ENCODE measurements around the gene TENM4.

TENM4 gene

GRCh38 chr11:78920329-78920728, 520.5 kb downstream of the TENM4 start:
- CTCF ChIA-PET = interaction anchor here (0.7 kb wide), 1 partner anchor 122 kb away, joined by 3 read pairs; no protein-coding TSS in a partner anchor
- no peak overlapping the region for H3K27ac ChIP-seq (ENCODE audit: extremely low read depth, low read depth, low read length)
- H3K36me3 ChIP-seq (ENCODE audit: control insufficient read depth in 2 of 2, insufficient read depth in 1 of 2, low read length in 2 of 2) = no peaks in the 10 kb centered on the region
- H3K4me1 ChIP-seq (ENCODE audit: control insufficient read depth, insufficient read depth, low read length) = no peaks in the 10 kb centered on the region
- H3K9me3 ChIP-seq (ENCODE audit: control insufficient read depth, insufficient read depth, low read depth, low read length) = no peaks in the 10 kb centered on the region
- no peak for TF ChIP-seq KLF9 (tag by site-specific recombination; IDR thresholded peaks at IDR 0.05; ENCODE audit: low read depth)
- TF ChIP-seq MZF1 (tag by site-specific recombination; IDR thresholded peaks at IDR 0.05; ENCODE audit: borderline replicate concordance) = no peak
- TF ChIP-seq ZNF155 (tag by site-specific recombination; IDR thresholded peaks at IDR 0.05) = no peak
- TF ChIP-seq ZNF560 (tag by site-specific recombination; IDR thresholded peaks at IDR 0.05; ENCODE audit: borderline replicate concordance) = no peak
- no peak for TF ChIP-seq ZEB2 (tag by site-specific recombination; IDR thresholded peaks at IDR 0.05)
- TF ChIP-seq, protein P1, sequence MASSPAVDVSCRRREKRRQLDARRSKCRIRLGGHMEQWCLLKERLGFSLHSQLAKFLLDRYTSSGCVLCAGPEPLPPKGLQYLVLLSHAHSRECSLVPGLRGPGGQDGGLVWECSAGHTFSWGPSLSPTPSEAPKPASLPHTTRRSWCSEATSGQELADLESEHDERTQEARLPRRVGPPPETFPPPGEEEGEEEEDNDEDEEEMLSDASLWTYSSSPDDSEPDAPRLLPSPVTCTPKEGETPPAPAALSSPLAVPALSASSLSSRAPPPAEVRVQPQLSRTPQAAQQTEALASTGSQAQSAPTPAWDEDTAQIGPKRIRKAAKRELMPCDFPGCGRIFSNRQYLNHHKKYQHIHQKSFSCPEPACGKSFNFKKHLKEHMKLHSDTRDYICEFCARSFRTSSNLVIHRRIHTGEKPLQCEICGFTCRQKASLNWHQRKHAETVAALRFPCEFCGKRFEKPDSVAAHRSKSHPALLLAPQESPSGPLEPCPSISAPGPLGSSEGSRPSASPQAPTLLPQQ (tag by site-specific recombination; IDR thresholded peaks at IDR 0.05) = no peak
- TF ChIP-seq ZNF23 (tag by site-specific recombination; IDR thresholded peaks at IDR 0.05; ENCODE audit: borderline replicate concordance) = no peak
- TF ChIP-seq SETDB1 (IDR thresholded peaks at IDR 0.05; ENCODE audit: insufficient read length, low read length) = no peak
- no peak overlapping the region for H3K4me3 ChIP-seq (ENCODE audit: low read depth, low read length)
- POLR2A ChIA-PET = no interaction called here

DNA sequence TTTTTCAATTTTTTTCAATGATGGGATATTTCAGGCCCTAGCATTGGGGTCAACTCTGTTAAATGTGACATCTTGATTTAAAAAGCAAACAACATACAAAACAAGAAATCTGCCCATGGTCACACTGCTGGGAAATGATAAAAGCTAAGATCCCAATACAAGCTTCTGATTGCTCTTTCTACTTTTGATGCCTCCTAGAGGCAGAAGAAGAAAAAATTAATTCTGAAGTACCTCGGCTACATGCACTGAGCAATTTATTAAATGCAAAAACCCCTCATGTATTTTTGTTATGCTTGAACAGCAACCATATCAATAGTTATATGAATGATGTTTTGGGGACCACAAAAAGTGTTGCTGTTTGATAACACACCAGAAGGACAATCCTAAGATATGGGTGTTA, 524.1 kb downstream of the TENM4 start:
- CTCF ChIA-PET = interaction anchor here (0.6 to 0.7 kb wide), 2 partner anchors 266 to 717 kb away, joined by 3 to 4 read pairs; no protein-coding TSS in a partner anchor

GRCh38 chr11:78914503-78914902, 526.3 kb downstream of the TENM4 start:
- Histone ChIP-seq H3K9me3 (ENCODE audit: control insufficient read depth, insufficient read depth, low read depth, low read length) (no peaks in the 10 kb centered on the region), H3K27ac (ENCODE audit: extremely low read depth, low read depth, low read length) (no peak overlapping the region), H3K36me3 (ENCODE audit: control insufficient read depth in 2 of 2, insufficient read depth in 1 of 2, low read length in 2 of 2) (no peaks in the 10 kb centered on the region), H3K4me1 (ENCODE audit: control insufficient read depth, insufficient read depth, low read length) (no peaks in the 10 kb centered on the region), H3K4me3 (ENCODE audit: low read depth, low read length) (no peak overlapping the region)
- TF ChIP-seq ZNF24 (tag by site-specific recombination; IDR thresholded peaks at IDR 0.05) = no peak
- no peak for TF ChIP-seq ZNF626 (tag by site-specific recombination; IDR thresholded peaks at IDR 0.05)
- TF ChIP-seq ZNF37A (tag by site-specific recombination; IDR thresholded peaks at IDR 0.05) = no peak
- no peak for TF ChIP-seq ZNF664 (tag by site-specific recombination; IDR thresholded peaks at IDR 0.05)
- TF ChIP-seq ZNF324 (tag by site-specific recombination; IDR thresholded peaks at IDR 0.05) = no peak
- TF ChIP-seq ZNF211 (tag by site-specific recombination; IDR thresholded peaks at IDR 0.05; ENCODE audit: low read depth) = no peak
- ChIA-PET POLR2A (no interaction called here), CTCF (interaction anchor here (0.8 kb wide), 1 partner anchor 267 kb away, joined by 3 read pairs; no protein-coding TSS in a partner anchor)

More for the DNA sequence above, 524.1 kb downstream of the TENM4 start:
- no peak overlapping the region for H3K27ac ChIP-seq (ENCODE audit: extremely low read depth, low read depth, low read length)
- H3K9me3 ChIP-seq (ENCODE audit: control insufficient read depth, insufficient read depth, low read depth, low read length) = no peaks in the 10 kb centered on the region
- no peaks in the 10 kb centered on the region for H3K36me3 ChIP-seq (ENCODE audit: control insufficient read depth in 2 of 2, insufficient read depth in 1 of 2, low read length in 2 of 2)
- H3K4me3 ChIP-seq (ENCODE audit: low read depth, low read length) = no peak overlapping the region
- no peaks in the 10 kb centered on the region for H3K4me1 ChIP-seq (ENCODE audit: control insufficient read depth, insufficient read depth, low read length)
- TF ChIP-seq, protein P2, sequence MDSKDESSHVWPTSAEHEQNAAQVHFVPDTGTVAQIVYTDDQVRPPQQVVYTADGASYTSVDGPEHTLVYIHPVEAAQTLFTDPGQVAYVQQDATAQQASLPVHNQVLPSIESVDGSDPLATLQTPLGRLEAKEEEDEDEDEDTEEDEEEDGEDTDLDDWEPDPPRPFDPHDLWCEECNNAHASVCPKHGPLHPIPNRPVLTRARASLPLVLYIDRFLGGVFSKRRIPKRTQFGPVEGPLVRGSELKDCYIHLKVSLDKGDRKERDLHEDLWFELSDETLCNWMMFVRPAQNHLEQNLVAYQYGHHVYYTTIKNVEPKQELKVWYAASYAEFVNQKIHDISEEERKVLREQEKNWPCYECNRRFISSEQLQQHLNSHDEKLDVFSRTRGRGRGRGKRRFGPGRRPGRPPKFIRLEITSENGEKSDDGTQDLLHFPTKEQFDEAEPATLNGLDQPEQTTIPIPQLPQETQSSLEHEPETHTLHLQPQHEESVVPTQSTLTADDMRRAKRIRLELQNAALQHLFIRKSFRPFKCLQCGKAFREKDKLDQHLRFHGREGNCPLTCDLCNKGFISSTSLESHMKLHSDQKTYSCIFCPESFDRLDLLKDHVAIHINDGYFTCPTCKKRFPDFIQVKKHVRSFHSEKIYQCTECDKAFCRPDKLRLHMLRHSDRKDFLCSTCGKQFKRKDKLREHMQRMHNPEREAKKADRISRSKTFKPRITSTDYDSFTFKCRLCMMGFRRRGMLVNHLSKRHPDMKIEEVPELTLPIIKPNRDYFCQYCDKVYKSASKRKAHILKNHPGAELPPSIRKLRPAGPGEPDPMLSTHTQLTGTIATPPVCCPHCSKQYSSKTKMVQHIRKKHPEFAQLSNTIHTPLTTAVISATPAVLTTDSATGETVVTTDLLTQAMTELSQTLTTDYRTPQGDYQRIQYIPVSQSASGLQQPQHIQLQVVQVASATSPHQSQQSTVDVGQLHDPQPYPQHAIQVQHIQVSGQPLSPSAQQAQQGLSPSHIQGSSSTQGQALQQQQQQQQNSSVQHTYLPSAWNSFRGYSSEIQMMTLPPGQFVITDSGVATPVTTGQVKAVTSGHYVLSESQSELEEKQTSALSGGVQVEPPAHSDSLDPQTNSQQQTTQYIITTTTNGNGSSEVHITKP (tag by site-specific recombination; IDR thresholded peaks at IDR 0.05) = no peak
- TF ChIP-seq ZNF677 (tag by site-specific recombination; IDR thresholded peaks at IDR 0.05) (no peak), RBAK (tag by site-specific recombination; IDR thresholded peaks at IDR 0.05) (no peak), BCL11A (tag by site-specific recombination; IDR thresholded peaks at IDR 0.05; ENCODE audit: low read depth) (no peak), ZNF830 (tag by site-specific recombination; IDR thresholded peaks at IDR 0.05; ENCODE audit: low read depth) (no peak), ZNF175 (tag by site-specific recombination; IDR thresholded peaks at IDR 0.05) (no peak), ZNF132 (tag by site-specific recombination; IDR thresholded peaks at IDR 0.05; ENCODE audit: borderline replicate concordance) (no peak), ZNF350 (tag by site-specific recombination; IDR thresholded peaks at IDR 0.05) (no peak), TCF7L2 (IDR thresholded peaks at IDR 0.05; ENCODE audit: borderline replicate concordance, low read depth, low read length) (no peak), ZNF530 (tag by site-specific recombination; IDR thresholded peaks at IDR 0.05; ENCODE audit: low read depth) (no peak), ZNF335 (tag by site-specific recombination; conservative IDR thresholded peaks at IDR 0.05) (no peak), ZNF292 (tag by site-specific recombination; IDR thresholded peaks at IDR 0.05; ENCODE audit: borderline replicate concordance, low read depth) (no peak), ZNF426 (tag by site-specific recombination; IDR thresholded peaks at IDR 0.05) (no peak), ZNF169 (tag by site-specific recombination; IDR thresholded peaks at IDR 0.05) (no peak)
- POLR2A ChIA-PET = no interaction called here
